GM12878 (cell line): Measurements from ENCODE around the gene COL4A2.

Source experiments
- ATF3 ChIP-seq: IDR thresholded peaks from 2 replicates; pipeline ENCODE4 v1.6.1; 2011; ENCODE audit warnings: low read depth, mild to moderate bottlenecking, low read length, moderate library complexity, borderline replicate concordance; ENCODE audit errors: extremely low read depth
- BCL3 ChIP-seq: IDR thresholded peaks from 2 replicates; pipeline ENCODE4 v1.6.1; 2011; ENCODE audit warnings: borderline replicate concordance, low read depth, mild to moderate bottlenecking, moderate library complexity, low read length; ENCODE audit not compliant: insufficient read depth, poor library complexity, severe bottlenecking
- CBX3 ChIP-seq: fragments of 200-600 bp; sonication (generic); IDR thresholded peaks from 2 replicates; pipeline ENCODE4 v1.6.1; 2016; ENCODE audit warnings: low read depth, borderline replicate concordance
- CTCF ChIP-seq, 3 experiments: IDR thresholded peaks in 2 of 3; conservative IDR thresholded peaks in 1 of 3; 2 replicates each; pipeline ENCODE4 v1.5.1; 2011; ENCODE audit warnings: low read depth in 3 of 3, low read length in 3 of 3, mild to moderate bottlenecking in 3 of 3, control low read depth in 2 of 3, moderate library complexity in 2 of 3, inconsistent platforms in 1 of 3, mixed read lengths in 1 of 3; ENCODE audit not compliant: control insufficient read depth in 2 of 3, insufficient read depth in 1 of 3; ENCODE audit errors: extremely low read depth in 1 of 3
- EZH2 ChIP-seq: IDR thresholded peaks from 2 replicates; pipeline ENCODE4 v1.6.1; 2012; ENCODE audit warnings: low read depth, mild to moderate bottlenecking, control low read depth, inconsistent platforms, low read length, borderline replicate concordance; ENCODE audit not compliant: control insufficient read depth
- GABPA ChIP-seq: IDR thresholded peaks from 2 replicates; pipeline ENCODE4 v1.6.1; 2014; ENCODE audit warnings: antibody characterized with exemption, low read depth, mild to moderate bottlenecking, inconsistent platforms
- JUND ChIP-seq: IDR thresholded peaks from 2 replicates; pipeline ENCODE4 v1.6.1; 2012; ENCODE audit warnings: low read depth, mild to moderate bottlenecking, low read length, improper control_type of control experiment, moderate library complexity
- KAT2A ChIP-seq: conservative IDR thresholded peaks from 2 replicates; pipeline ENCODE4 v1.6.1; 2011; ENCODE audit warnings: low read depth, low read length; ENCODE audit not compliant: control insufficient read depth
- POLR2A ChIP-seq: IDR thresholded peaks from 2 replicates; pipeline ENCODE4 v1.6.1; 2011; ENCODE audit warnings: low read depth, mild to moderate bottlenecking, low read length
- TAF1 ChIP-seq: IDR thresholded peaks from 2 replicates; pipeline ENCODE4 v1.6.1; 2011; ENCODE audit warnings: mild to moderate bottlenecking, low read depth, low read length, borderline replicate concordance

DNA sequence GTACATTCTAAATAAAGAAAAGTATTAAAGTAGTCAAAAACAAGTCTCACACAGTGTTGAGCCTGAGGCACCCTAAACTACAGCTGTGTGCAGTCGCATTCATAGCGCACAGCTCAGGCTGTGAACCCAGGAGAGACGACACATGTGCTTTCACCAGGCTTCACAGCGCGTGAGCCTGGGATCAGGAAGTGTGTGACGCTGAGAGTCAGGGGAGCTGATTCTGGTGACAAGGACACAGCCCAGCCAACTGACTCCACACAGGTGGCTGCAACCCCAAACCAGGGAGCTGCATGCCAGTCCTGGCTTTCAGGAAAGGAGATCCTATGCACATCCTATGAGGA lies 41.8 kb upstream of the COL4A2 start:
- TF ChIP-seq ATF3 = no peak
- no peak for TF ChIP-seq KAT2A
- TF ChIP-seq JUND = no peak
- no peak for TF ChIP-seq CTCF (IDR thresholded peaks at IDR 0.05 in 2 of 3, conservative IDR thresholded peaks at IDR 0.05 in 1 of 3; ENCODE audit: control insufficient read depth in 2 of 3, extremely low read depth in 1 of 3, insufficient read depth in 1 of 3, low read depth in 3 of 3, low read length in 3 of 3)
- no peak for TF ChIP-seq CBX3
- TF ChIP-seq GABPA = no peak
- TF ChIP-seq TAF1 = no peak
- no peak for TF ChIP-seq BCL3
- TF ChIP-seq POLR2A = no peak
- TF ChIP-seq EZH2 = no peak
